ENCODE measurements around the gene PPP1CA. TPM values are rescaled to one million over a fixed set of nuclear protein-coding genes. Genes with fewer than 3 reads are reported as not detected.

Gene PPP1CA
- total RNA-seq = 134 TPM
- long read RNA-seq, transcript PPP1CA-203 (7 exons, 1,476 nt) = major isoform, 247 of 294 reads
- long read RNA-seq, transcript PPP1CA-204 (6 exons, 1,677 nt) = minor isoform, 16 of 294 reads
- long read RNA-seq, transcript PPP1CA-202 (6 exons, 1,054 nt) = minor isoform, 10 of 294 reads
- long read RNA-seq, partial matches to known transcripts = 6 of 294 reads
- long read RNA-seq, other reads (novel, unspliced or antisense) = 14 of 294 reads

DNA sequence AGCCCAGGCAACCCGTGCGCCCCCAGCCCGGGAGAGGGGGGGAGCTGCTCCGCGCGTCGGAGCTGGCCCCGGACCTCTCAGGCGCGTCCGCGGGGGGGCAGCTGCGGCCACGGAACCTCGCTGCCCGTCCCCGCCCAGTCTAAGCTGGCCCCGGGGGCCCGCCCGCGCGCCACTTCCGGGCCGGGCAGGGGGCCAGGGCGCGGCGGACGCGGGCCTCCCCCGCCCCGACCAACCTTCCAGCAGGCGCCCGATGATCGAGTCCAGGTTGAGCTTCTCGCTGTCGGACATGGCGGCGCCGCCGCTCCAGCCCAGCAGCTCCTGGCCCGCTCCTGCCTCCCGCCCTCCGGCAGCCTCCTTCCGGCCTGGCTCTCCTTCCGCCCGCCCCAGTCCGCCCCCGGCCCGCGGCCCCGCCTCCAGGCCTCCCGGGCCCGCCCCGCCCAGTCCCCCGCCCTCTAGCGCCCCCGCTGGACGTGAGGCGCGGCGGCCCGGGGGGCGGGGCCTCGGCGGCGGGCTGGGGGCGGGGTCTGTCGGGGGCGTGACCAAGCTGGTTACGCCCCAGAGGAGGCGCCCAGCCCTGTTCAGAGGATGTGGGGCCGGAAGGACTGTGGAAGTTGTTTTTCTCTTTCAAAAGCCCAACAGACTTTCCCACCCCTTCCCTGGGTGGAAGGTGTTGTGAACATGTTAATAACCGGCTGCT is at the start of gene PPP1CA:
PPP1CA (minus strand) TSS at position 364 of the 697 bp plus-strand sequence; CDS start at position 288, 76 bp downstream.
- peaks cover 40% of the 10 kb centered on the region for H3K36me3 ChIP-seq
- ATAC-seq (peak; percentile 93), DNase-seq (peak; percentile 96)
- H3K27ac ChIP-seq = peak within 1 kb of the TSS; percentile 93
- no peaks in the 10 kb centered on the region for H3K9me3 ChIP-seq
- TF ChIP-seq, protein P1, sequence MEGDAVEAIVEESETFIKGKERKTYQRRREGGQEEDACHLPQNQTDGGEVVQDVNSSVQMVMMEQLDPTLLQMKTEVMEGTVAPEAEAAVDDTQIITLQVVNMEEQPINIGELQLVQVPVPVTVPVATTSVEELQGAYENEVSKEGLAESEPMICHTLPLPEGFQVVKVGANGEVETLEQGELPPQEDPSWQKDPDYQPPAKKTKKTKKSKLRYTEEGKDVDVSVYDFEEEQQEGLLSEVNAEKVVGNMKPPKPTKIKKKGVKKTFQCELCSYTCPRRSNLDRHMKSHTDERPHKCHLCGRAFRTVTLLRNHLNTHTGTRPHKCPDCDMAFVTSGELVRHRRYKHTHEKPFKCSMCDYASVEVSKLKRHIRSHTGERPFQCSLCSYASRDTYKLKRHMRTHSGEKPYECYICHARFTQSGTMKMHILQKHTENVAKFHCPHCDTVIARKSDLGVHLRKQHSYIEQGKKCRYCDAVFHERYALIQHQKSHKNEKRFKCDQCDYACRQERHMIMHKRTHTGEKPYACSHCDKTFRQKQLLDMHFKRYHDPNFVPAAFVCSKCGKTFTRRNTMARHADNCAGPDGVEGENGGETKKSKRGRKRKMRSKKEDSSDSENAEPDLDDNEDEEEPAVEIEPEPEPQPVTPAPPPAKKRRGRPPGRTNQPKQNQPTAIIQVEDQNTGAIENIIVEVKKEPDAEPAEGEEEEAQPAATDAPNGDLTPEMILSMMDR (IDR thresholded peaks at IDR 0.05) = peak; percentile 23
- peaks cover 44% of the 10 kb centered on the region for H3K4me1 ChIP-seq
- intact Hi-C loops (cut with DNase I) = loop anchor here (10.0 kb wide), 1 partner anchor 103 kb away; the partner anchor contains the start of genes CDK2AP2 and PITPNM1
- no peaks in the 10 kb centered on the region for H3K27me3 ChIP-seq
- peak within 1 kb of the TSS; percentile 98 for H3K4me3 ChIP-seq

DNA sequence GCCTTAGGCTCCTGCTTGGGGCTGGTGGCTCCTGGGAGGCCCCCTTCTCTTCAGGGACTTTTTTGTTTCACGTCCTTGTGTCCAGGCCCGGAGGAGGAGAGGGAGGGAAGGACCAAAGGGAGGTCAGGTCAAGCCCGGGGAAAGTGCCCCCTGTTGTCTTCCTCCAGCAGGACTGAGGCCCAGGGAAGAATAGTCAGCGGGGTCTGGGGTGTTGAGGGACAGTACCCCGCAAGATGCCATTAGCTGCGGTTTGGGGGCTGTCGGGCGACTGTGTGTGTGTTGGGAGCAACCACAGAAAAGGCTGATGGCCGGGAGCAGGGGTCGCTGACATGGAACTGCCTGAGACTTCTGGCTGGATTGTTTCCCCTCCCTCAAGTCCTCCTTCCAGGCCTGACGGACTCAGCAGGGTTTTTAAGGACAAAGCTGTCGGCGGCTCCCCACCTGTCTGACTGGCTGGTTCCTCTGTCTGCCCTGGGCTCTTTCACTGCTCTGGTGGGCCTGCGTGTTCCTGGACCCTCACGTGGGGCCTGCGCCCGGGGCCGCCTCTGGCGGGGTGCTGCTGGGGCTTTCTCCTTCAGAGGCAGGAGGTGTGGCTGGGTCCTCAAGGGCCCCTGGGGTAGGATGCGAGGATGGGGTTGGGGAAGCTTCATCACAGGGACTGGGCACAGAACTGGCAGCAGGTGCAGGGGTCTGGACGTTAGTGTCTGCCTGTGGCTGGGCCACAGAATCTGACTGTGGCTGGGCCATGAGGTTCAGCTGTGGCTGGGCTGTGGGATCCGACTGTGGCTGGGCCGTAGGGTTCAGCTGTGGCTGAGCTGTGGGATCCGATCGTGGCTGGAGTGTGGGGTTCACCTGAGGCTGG is 49.4 kb upstream of the PPP1CA start:
- Histone ChIP-seq H3K27me3 (no peaks in the 10 kb centered on the region), H3K4me3 (no peak overlapping the region), H3K9me3 (no peaks in the 10 kb centered on the region), H3K4me1 (no peaks in the 10 kb centered on the region), H3K27ac (no peak overlapping the region), H3K36me3 (no peaks in the 10 kb centered on the region)
- ATAC-seq (no peak), DNase-seq (no peak)
- TF ChIP-seq, protein P1 (IDR thresholded peaks at IDR 0.05) = no peak
- intact Hi-C loops (cut with DNase I) = no loop called here

DNA sequence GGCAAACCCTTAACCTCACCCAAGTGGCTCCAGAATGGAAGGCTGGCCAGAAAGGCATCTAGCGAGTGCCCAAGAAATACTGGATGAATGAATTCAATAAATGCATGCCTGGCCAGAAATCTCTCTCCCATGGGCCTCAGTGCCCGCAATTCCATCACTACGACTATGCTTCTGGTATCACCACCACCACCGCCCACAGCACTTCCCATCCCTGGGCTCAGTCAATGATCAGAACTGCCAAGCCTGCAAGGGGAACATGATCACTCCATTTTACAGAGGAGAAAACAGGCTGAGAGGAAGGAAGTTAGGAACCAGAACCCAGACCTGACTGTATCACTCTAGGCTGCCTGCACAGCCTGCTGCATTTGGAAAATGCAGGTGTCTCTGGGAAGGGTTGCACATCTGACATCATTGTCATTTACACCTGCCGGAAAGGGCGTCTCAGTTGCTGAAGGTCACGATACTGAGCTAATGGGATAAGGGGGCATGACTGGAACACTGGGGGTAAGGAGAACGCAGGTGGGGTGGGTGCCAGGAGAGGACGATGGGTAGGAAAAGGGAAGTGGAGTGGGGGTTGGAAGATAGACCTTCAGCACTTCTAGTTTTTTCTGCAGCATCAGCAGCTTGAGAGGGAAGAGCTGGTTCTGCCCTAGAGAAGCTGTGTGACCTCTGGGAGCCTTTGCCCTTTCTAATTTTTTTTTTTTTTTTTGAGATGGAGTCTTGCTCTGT is 47.6 kb upstream of the PPP1CA start:
- peaks cover 7% of the 10 kb centered on the region for H3K4me1 ChIP-seq
- H3K27ac ChIP-seq = no peak overlapping the region
- H3K9me3 ChIP-seq = no peaks in the 10 kb centered on the region
- H3K4me3 ChIP-seq = no peak overlapping the region
- DNase-seq (no peak), ATAC-seq (peak; percentile 51)
- no peaks in the 10 kb centered on the region for H3K27me3 ChIP-seq
- intact Hi-C loops (cut with DNase I) = no loop called here
- TF ChIP-seq, protein P1 (IDR thresholded peaks at IDR 0.05) = no peak
- no peaks in the 10 kb centered on the region for H3K36me3 ChIP-seq

DNA sequence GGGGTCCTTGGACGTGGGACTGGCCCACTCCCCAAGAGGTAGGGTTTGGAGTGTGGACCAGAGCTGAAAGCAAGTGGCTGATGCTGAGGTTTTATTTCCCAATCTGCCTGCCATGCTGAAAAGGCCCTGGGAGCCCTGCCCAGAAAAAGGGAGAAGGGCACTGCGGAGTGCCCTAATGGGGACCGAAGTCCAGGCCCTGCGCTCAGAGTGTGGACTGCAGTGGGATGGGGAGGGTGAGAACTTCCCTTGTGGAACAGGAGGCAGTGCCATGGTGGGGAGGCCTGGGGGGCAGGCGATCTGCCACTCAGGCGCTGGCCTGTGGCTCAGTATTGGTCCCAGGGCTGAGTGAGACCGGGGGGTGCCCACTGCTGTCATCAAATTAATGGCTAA is 46.6 kb upstream of the PPP1CA start:
- H3K36me3 ChIP-seq = no peaks in the 10 kb centered on the region
- H3K9me3 ChIP-seq = no peaks in the 10 kb centered on the region
- H3K4me3 ChIP-seq = no peak overlapping the region
- TF ChIP-seq, protein P1 (IDR thresholded peaks at IDR 0.05) = no peak
- H3K4me1 ChIP-seq = peaks cover 7% of the 10 kb centered on the region
- ATAC-seq (no peak), DNase-seq (no peak)
- H3K27me3 ChIP-seq = no peaks in the 10 kb centered on the region
- intact Hi-C loops (cut with DNase I) = no loop called here
- no peak overlapping the region for H3K27ac ChIP-seq

DNA sequence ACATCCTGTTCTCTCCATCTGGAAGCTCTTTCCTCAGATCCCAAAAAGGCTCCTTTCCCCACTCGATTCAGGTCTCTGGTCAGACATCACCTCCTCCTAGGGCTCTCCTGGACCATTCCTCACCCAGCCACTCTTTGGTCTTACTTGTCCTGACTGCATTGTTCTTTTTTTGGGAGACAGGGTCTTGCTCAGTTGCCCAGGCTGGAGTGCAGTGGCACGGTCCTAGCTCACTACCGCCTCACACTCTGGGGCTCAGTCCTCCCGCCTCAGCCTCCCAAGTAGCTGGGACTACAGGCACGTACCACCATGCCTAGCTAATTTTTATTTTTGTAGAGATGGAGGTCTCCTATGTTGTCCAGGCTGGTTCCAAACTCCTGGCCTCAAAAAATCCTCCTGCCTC is 43.9 kb upstream of the PPP1CA start:
- peaks cover 10% of the 10 kb centered on the region for H3K36me3 ChIP-seq
- intact Hi-C loops (cut with DNase I) = no loop called here
- no peak for ATAC-seq
- H3K9me3 ChIP-seq = no peaks in the 10 kb centered on the region
- H3K4me3 ChIP-seq = no peak overlapping the region
- H3K4me1 ChIP-seq = peaks cover 21% of the 10 kb centered on the region
- TF ChIP-seq, protein P1 (IDR thresholded peaks at IDR 0.05) = no peak
- H3K27ac ChIP-seq = no peak overlapping the region
- H3K27me3 ChIP-seq = no peaks in the 10 kb centered on the region
- DNase-seq = no peak
